Prostate gland (tissue), 2 donors: Measurements from ENCODE around the gene EIF2D. TPM values are rescaled to one million over a fixed set of nuclear protein-coding genes. Genes with fewer than 3 reads are reported as not detected.
"Not testable (repeated sequence)": the region's sequence is repeated elsewhere in the genome, so short reads cannot be mapped to it uniquely, and the experiment has no call there.

Source experiments
- DNase-seq: peaks from one replicate; pipeline ENCODE4 v3.0.0-alpha.2; 2019; ENCODE audit warnings: low spot score
- H3K27ac ChIP-seq, 2 donors: fragments of 200-600 bp; sonication (generic); 2 replicates each; pipeline ENCODE4 v1.5.1; 2017 to 2019
- H3K27me3 ChIP-seq: fragments of 200-600 bp; sonication (generic); replicated peaks from 2 replicates; pipeline ENCODE4 v1.5.1; 2019; ENCODE audit not compliant: insufficient read depth
- H3K36me3 ChIP-seq, 2 donors: fragments of 200-600 bp; sonication (generic); 1 replicate in 1 of 2; 2 replicates in 1 of 2; pipeline versions ENCODE4 v1.5.1 to v1.8.1; 2017 to 2019
- H3K4me1 ChIP-seq: fragments of 200-600 bp; sonication (generic); replicated peaks from 2 replicates; pipeline ENCODE4 v1.5.1; 2019
- H3K4me3 ChIP-seq, 2 donors: fragments of 200-600 bp; sonication (generic); 2 replicates each; pipeline ENCODE4 v1.5.1; 2017 to 2019
- H3K9me3 ChIP-seq: fragments of 200-600 bp; sonication (generic); 2 replicates; pipeline ENCODE4 v1.5.1; 2017
- POLR2A ChIP-seq: fragments of 450-650 bp; IDR thresholded peaks from one replicate; pipeline ENCODE4 v1.6.1; 2016; ENCODE audit warnings: antibody characterized with exemption, mild to moderate bottlenecking
- POLR2AphosphoS5 ChIP-seq: sonication (generic); formaldehyde crosslinking; IDR thresholded peaks from one replicate; pipeline ENCODE4 v1.6.1; 2017; ENCODE audit warnings: antibody characterized with exemption
- WGBS: methylation state at CpG from one replicate; pipeline ENCODE4 v1.1.5; 2018; 5-methylcytosine and 5-hydroxymethylcytosine counted together
- intact Hi-C: fragments of 100-400 bp; cut with DNase I; formaldehyde crosslinking; loops from one replicate; pipeline ENCODE4 v1.14.2; 2022
- total RNA-seq, 2 donors: library from RNA; depleted of rRNA; stranded (reverse); fragments of >200 nt; gene quantifications; one replicate each; pipeline ENCODE4 v1.1.0, GENCODE V29; 2016
- TF ChIP-seq, protein P1 (sequence below), 4 experiments: fragments of 200-600 bp in 2 of 4; fragments of 450-650 bp in 2 of 4; sonication (generic) in 2 of 4; IDR thresholded peaks; 1 replicate in 3 of 4; 2 replicates in 1 of 4; pipeline ENCODE4 v1.5.1; 2016 to 2019; ENCODE audit warnings: antibody characterized with exemption in 4 of 4, mild to moderate bottlenecking in 2 of 4, moderate library complexity in 2 of 4

EIF2D gene
- total RNA-seq, 2 donors from 2014 or later = 42.8 to 60.2 TPM

DNA sequence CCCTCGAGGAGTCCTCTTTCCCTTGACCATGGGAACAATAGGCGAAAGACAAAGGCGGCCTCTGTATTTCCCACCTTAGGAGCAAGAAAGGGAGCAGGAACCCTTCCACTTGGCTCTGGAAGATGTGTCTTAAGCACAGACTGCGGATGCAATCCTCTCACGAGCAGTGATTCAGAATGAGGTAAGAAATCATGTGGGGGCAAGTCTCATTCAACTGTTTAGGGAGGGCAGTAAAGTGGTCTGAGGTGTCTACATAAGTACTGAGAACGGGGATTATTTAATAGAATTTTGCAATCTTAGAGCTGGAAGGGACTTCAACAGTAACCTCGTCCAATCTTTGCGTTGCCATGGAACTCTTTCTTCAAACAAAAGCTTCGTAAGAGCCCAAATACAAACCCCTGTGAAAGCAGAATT lies 21.4 kb upstream of the EIF2D start:
- DNase-seq = peak; percentile 8
- no peaks in the 10 kb centered on the region for H3K27me3 ChIP-seq
- 34% methylated on average over 9 of the region's 9 CpGs for WGBS
- no peak overlapping the region for H3K27ac ChIP-seq
- H3K4me1 ChIP-seq = peaks cover 5% of the 10 kb centered on the region
- TF ChIP-seq POLR2A = no peak
- no peak for TF ChIP-seq POLR2AphosphoS5
- TF ChIP-seq, protein P1, sequence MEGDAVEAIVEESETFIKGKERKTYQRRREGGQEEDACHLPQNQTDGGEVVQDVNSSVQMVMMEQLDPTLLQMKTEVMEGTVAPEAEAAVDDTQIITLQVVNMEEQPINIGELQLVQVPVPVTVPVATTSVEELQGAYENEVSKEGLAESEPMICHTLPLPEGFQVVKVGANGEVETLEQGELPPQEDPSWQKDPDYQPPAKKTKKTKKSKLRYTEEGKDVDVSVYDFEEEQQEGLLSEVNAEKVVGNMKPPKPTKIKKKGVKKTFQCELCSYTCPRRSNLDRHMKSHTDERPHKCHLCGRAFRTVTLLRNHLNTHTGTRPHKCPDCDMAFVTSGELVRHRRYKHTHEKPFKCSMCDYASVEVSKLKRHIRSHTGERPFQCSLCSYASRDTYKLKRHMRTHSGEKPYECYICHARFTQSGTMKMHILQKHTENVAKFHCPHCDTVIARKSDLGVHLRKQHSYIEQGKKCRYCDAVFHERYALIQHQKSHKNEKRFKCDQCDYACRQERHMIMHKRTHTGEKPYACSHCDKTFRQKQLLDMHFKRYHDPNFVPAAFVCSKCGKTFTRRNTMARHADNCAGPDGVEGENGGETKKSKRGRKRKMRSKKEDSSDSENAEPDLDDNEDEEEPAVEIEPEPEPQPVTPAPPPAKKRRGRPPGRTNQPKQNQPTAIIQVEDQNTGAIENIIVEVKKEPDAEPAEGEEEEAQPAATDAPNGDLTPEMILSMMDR (IDR thresholded peaks at IDR 0.05) = no peak
- intact Hi-C loops = loop anchor here (2.0 to 10.0 kb wide), 5 partner anchors 31 to 349 kb away; no protein-coding TSS in a partner anchor
- no peaks in the 10 kb centered on the region for H3K9me3 ChIP-seq
- no peaks in the 10 kb centered on the region for H3K36me3 ChIP-seq
- H3K4me3 ChIP-seq = no peak overlapping the region

- Histone ChIP-seq H3K4me3 (no peak overlapping the region), H3K27me3 (no peaks in the 10 kb centered on the region), H3K4me1 (peaks cover 5% of the 10 kb centered on the region), H3K9me3 (no peaks in the 10 kb centered on the region), H3K27ac (no peak overlapping the region), H3K36me3 (no peaks in the 10 kb centered on the region)
- TF ChIP-seq POLR2A (no peak), POLR2AphosphoS5 (peak; percentile 6)
- TF ChIP-seq, protein P1 (IDR thresholded peaks at IDR 0.05) = peak in 2 of 4 experiments; percentile 30 to 51
- no peak for DNase-seq
- WGBS = 25% methylated on average over 4 of the region's 4 CpGs
- intact Hi-C loops = loop anchor here (10.0 kb wide), 2 partner anchors 84 to 174 kb away; no protein-coding TSS in a partner anchor
Observed at GRCh38 chr1:206631085-206631509, 18.8 kb upstream of the EIF2D start.

- Histone ChIP-seq H3K4me1 (no peaks in the 10 kb centered on the region), H3K36me3 (no peaks in the 10 kb centered on the region), H3K27ac (no peak overlapping the region), H3K27me3 (no peaks in the 10 kb centered on the region), H3K9me3 (no peaks in the 10 kb centered on the region), H3K4me3 (no peak overlapping the region)
- TF ChIP-seq POLR2A (no peak), POLR2AphosphoS5 (no peak)
- TF ChIP-seq, protein P1 (IDR thresholded peaks at IDR 0.05) = no peak
- DNase-seq = no peak
- WGBS = 75% methylated on average over 1 of the region's 1 CpG
- intact Hi-C loops = no loop called here
Observed at GRCh38 chr1:206628916-206629315, 16.7 kb upstream of the EIF2D start.

GRCh38 chr1:206626396-206626795 lies 14.1 kb upstream of the EIF2D start:
- H3K9me3 ChIP-seq, DNase-seq, H3K27me3 ChIP-seq, H3K4me3 ChIP-seq, H3K27ac ChIP-seq, intact Hi-C loops, H3K4me1 ChIP-seq, H3K36me3 ChIP-seq: not testable (repeated sequence)
- 93% methylated on average over 2 of the region's 2 CpGs for WGBS

DNA sequence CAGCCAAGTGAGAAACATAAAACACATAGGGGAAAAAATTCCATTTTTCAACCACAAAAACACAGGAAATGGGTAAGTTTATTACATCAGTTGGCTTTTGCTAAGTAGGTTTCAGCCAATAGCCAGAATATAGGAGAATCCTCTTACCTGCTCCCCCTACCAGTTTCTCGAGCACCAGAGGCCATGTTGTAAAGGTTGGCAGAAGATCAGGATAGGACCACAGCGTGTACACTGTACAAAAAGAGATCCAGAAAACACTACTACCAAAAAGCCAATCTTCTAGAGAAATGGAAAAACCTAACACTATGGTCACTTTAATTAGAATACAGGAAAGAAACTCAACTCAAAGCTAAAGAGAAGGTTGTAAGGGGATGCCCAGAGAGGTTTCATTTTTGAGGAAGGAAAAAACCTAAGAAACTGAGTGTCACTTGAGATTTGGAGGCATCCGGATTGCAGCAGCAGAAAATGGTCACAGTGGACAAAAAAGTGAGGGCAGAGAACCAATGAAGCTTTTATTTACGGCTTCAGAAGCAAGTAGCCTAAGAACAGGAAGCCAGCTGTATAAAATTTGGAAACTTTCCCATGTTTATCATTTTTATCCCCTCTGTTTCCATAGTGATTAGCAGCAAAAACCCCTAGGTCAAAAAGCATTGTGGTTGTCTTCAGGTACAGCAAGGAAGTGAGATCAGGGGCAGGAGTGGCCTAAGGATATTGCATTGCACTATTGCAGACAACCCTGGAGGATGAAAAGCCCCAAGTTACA lies 2.9 kb downstream of the EIF2D start:
- TF ChIP-seq POLR2AphosphoS5 (no peak), POLR2A (no peak)
- TF ChIP-seq, protein P1 (IDR thresholded peaks at IDR 0.05) = no peak
- Histone ChIP-seq H3K9me3 (no peaks in the 10 kb centered on the region), H3K27me3 (no peaks in the 10 kb centered on the region), H3K4me1 (peaks cover 5% of the 10 kb centered on the region), H3K36me3 (no peaks in the 10 kb centered on the region), H3K4me3 (no peak overlapping the region), H3K27ac (no peak overlapping the region)
- intact Hi-C loops = no loop called here
- 50% methylated on average over 4 of the region's 4 CpGs for WGBS
- no peak for DNase-seq
